HEK293 (cell line): ENCODE measurements around the gene SLC30A3.

Experiments used
- CTCF ChIA-PET: fragments of 350-600 bp; formaldehyde crosslinking; extraction: SDS; loops from one replicate; lab custom pipeline; 2021; ENCODE audit warnings: antibody characterized with exemption; lab: Yijun Ruan, JAX
- POLR2A ChIA-PET: fragments of 300-600 bp; formaldehyde crosslinking; extraction: SDS; loops from one replicate; lab custom pipeline; 2020; ENCODE audit warnings: antibody characterized with exemption, inconsistent platforms; lab: Yijun Ruan, JAX
- H3K27ac ChIP-seq: fragments of 200-500 bp; sonication (Bioruptor generic); 2 replicates; pipeline ENCODE4 v1.5.1; 2014; ENCODE audit warnings: low read depth, low read length, control low read depth, inconsistent platforms; ENCODE audit errors: extremely low read depth
- H3K36me3 ChIP-seq, 2 experiments: fragments of 200-500 bp in 1 of 2; sonication (Bioruptor generic) in 1 of 2; 1 replicate in 1 of 2; 2 replicates in 1 of 2; pipeline ENCODE4 v1.5.1; 2014 to 2017; ENCODE audit warnings: inconsistent platforms in 2 of 2, low read length in 2 of 2; ENCODE audit not compliant: control insufficient read depth in 2 of 2, insufficient read depth in 1 of 2
- H3K4me1 ChIP-seq: fragments of 200-500 bp; sonication (Bioruptor generic); 2 replicates; pipeline ENCODE4 v1.5.1; 2014; ENCODE audit warnings: mild to moderate bottlenecking, low read length, inconsistent platforms; ENCODE audit not compliant: control insufficient read depth, insufficient read depth
- H3K4me3 ChIP-seq: 2 replicates; pipeline ENCODE4 v1.5.1; 2011; ENCODE audit warnings: low read depth, mild to moderate bottlenecking, control low read depth, low read length, moderate library complexity
- H3K9me3 ChIP-seq: fragments of 200-500 bp; sonication (Bioruptor generic); 2 replicates; pipeline ENCODE4 v1.5.1; 2014; ENCODE audit warnings: low read depth, low read length, inconsistent platforms; ENCODE audit not compliant: control insufficient read depth, insufficient read depth
- HOXD13 ChIP-seq: sonication (generic); formaldehyde crosslinking; IDR thresholded peaks from 2 replicates; pipeline ENCODE4 v1.8.0; 2022; ENCODE audit warnings: missing genetic modification reagents, borderline replicate concordance
- KLF8 ChIP-seq: fragments of 450-650 bp; formaldehyde crosslinking; IDR thresholded peaks from 2 replicates; pipeline ENCODE4 v1.5.1; 2016; ENCODE audit warnings: missing biosample characterization, missing genetic modification characterization
- MEIS1 ChIP-seq: sonication (generic); formaldehyde crosslinking; IDR thresholded peaks from 2 replicates; pipeline ENCODE4 v1.8.1; 2022; ENCODE audit warnings: missing genetic modification reagents, mild to moderate bottlenecking, borderline replicate concordance
- TRIM28 ChIP-seq: IDR thresholded peaks from 2 replicates; pipeline ENCODE4 v1.6.1; 2011; ENCODE audit warnings: low read length, control low read depth, borderline replicate concordance
- ZBTB1 ChIP-seq: fragments of 450-650 bp; formaldehyde crosslinking; IDR thresholded peaks from 2 replicates; pipeline ENCODE4 v1.5.1; 2016; ENCODE audit warnings: missing biosample characterization, missing genetic modification characterization
- ZFP37 ChIP-seq: fragments of 450-650 bp; formaldehyde crosslinking; IDR thresholded peaks from 2 replicates; pipeline ENCODE4 v1.5.1; 2016; ENCODE audit warnings: missing biosample characterization, missing genetic modification characterization
- ZNF16 ChIP-seq: fragments of 450-650 bp; formaldehyde crosslinking; IDR thresholded peaks from 2 replicates; pipeline ENCODE4 v1.5.1; 2016; ENCODE audit warnings: low read depth, missing biosample characterization, missing genetic modification characterization
- ZNF174 ChIP-seq: fragments of 450-650 bp; formaldehyde crosslinking; IDR thresholded peaks from 2 replicates; pipeline ENCODE4 v1.5.0; 2017; ENCODE audit warnings: missing biosample characterization, mild to moderate bottlenecking, missing genetic modification characterization
- ZNF19 ChIP-seq: fragments of 450-650 bp; formaldehyde crosslinking; IDR thresholded peaks from 2 replicates; pipeline ENCODE4; 2016; ENCODE audit warnings: missing biosample characterization, missing genetic modification characterization, low read depth
- ZNF354C ChIP-seq: fragments of 450-650 bp; formaldehyde crosslinking; IDR thresholded peaks from 2 replicates; pipeline ENCODE4 v1.5.1; 2016; ENCODE audit warnings: missing biosample characterization, missing genetic modification characterization, low read depth, borderline replicate concordance
- ZNF423 ChIP-seq: fragments of 450-650 bp; formaldehyde crosslinking; IDR thresholded peaks from 2 replicates; pipeline ENCODE4 v1.5.1; 2016; ENCODE audit warnings: missing biosample characterization, missing genetic modification characterization
- ZNF473 ChIP-seq: fragments of 450-650 bp; formaldehyde crosslinking; IDR thresholded peaks from 2 replicates; pipeline ENCODE4 v1.5.1; 2017; ENCODE audit warnings: missing biosample characterization, missing genetic modification characterization
- ZNF521 ChIP-seq: fragments of 450-650 bp; formaldehyde crosslinking; IDR thresholded peaks from 2 replicates; pipeline ENCODE4 v1.5.1; 2017; ENCODE audit warnings: missing biosample characterization, mild to moderate bottlenecking, missing genetic modification characterization
- ZNF600 ChIP-seq: fragments of 450-650 bp; formaldehyde crosslinking; IDR thresholded peaks from 2 replicates; pipeline ENCODE4 v1.5.1; 2016; ENCODE audit warnings: missing biosample characterization, missing genetic modification characterization
- ZNF660 ChIP-seq: fragments of 450-650 bp; IDR thresholded peaks from 2 replicates; pipeline ENCODE4 v1.5.1; 2018; ENCODE audit warnings: missing biosample characterization, mild to moderate bottlenecking, missing genetic modification characterization
- ZNF76 ChIP-seq: fragments of 450-650 bp; formaldehyde crosslinking; IDR thresholded peaks from 2 replicates; pipeline ENCODE4; 2016; ENCODE audit warnings: low read depth, missing biosample characterization, missing genetic modification characterization, borderline replicate concordance
- ZSCAN16 ChIP-seq: fragments of 450-650 bp; formaldehyde crosslinking; IDR thresholded peaks from 2 replicates; pipeline ENCODE4 v1.5.1; 2016; ENCODE audit warnings: missing biosample characterization, missing genetic modification characterization
- TF ChIP-seq, protein P1 (sequence below): fragments of 450-650 bp; formaldehyde crosslinking; IDR thresholded peaks from 2 replicates; pipeline ENCODE4 v1.5.1; 2017; ENCODE audit warnings: missing biosample characterization, missing genetic modification characterization
- TF ChIP-seq, protein P2 (sequence below): fragments of 450-650 bp; formaldehyde crosslinking; conservative IDR thresholded peaks from 2 replicates; pipeline ENCODE4 v1.5.1; 2016; ENCODE audit warnings: low read depth, missing biosample characterization, missing genetic modification characterization
- TF ChIP-seq, protein P3 (sequence below): fragments of 450-650 bp; IDR thresholded peaks from 2 replicates; pipeline ENCODE4 v1.5.1; 2018; ENCODE audit warnings: missing biosample characterization, missing genetic modification characterization
- TF ChIP-seq, protein P4 (sequence below): fragments of 450-650 bp; formaldehyde crosslinking; IDR thresholded peaks from 2 replicates; pipeline ENCODE4 v1.5.1; 2016; ENCODE audit warnings: missing biosample characterization, missing genetic modification characterization

SLC30A3 gene

DNA sequence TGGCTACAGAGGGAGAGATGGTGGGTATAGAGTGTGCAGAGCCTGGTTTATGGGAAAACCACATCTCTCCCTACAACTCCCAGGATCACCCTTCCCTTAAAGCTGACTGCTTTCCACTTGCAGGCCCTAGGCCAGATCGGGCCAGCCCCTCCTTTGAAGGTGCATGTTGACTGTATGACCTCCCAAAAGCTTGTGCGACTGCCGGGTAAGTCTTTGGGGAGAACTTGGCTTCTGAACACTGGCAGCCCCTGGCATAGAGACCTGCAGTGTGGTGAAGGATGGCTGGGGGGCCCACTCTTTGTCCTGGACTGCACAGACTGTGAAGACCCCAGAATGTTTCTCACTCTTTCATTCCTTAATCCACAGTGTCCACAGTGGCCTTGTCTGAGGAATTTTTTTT, 26.2 kb downstream of the SLC30A3 start:
- POLR2A ChIA-PET, result interaction anchor here (0.7 to 1.1 kb wide), 2 partner anchors 13 to 208 kb away, joined by 3 read pairs; no protein-coding TSS in a partner anchor
- no peak for TF ChIP-seq ZSCAN16
- no peak for TF ChIP-seq ZNF521 (tag by site-specific recombination)
- CTCF ChIA-PET, result interaction anchor here (0.6 to 1.6 kb wide), 4 partner anchors 15 to 64 kb away, joined by 3 to 6 read pairs (median 3); no protein-coding TSS in a partner anchor

DNA sequence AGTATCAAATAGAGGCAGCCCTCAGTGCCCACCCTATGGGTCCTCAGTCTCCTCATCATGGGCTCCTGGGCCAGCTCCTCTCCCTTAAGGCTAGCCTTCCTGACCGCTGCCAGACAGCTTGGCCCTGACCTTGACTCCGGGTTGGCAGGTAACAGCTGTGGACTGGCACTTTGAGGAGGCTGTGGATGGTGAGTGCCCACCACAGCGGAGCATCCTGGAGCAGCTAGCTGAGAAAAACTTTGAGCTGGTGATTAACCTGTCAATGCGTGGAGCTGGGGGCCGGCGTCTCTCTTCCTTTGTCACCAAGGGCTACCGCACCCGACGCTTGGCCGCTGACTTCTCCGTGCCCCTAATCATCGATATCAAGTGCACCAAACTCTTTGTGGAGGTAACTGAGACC, 26.7 kb downstream of the SLC30A3 start:
- ChIA-PET POLR2A (interaction anchor here (0.7 to 1.1 kb wide), 2 partner anchors 13 to 75 kb away, joined by 3 to 4 read pairs; no protein-coding TSS in a partner anchor), CTCF (interaction anchor here (1.0 to 1.6 kb wide), 4 partner anchors 13 to 45 kb away, joined by 3 to 6 read pairs (median 4); no protein-coding TSS in a partner anchor)

More for the DNA sequence above, 26.2 kb downstream of the SLC30A3 start:
- no peaks in the 10 kb centered on the region for H3K9me3 ChIP-seq
- H3K27ac ChIP-seq, result no peak overlapping the region
- H3K4me3 ChIP-seq, result no peak overlapping the region
- peaks cover 10 to 100% of the 10 kb centered on the region in 2 experiments; a peak in 2 of 3 replicates for H3K36me3 ChIP-seq
- H3K4me1 ChIP-seq, result no peaks in the 10 kb centered on the region

DNA sequence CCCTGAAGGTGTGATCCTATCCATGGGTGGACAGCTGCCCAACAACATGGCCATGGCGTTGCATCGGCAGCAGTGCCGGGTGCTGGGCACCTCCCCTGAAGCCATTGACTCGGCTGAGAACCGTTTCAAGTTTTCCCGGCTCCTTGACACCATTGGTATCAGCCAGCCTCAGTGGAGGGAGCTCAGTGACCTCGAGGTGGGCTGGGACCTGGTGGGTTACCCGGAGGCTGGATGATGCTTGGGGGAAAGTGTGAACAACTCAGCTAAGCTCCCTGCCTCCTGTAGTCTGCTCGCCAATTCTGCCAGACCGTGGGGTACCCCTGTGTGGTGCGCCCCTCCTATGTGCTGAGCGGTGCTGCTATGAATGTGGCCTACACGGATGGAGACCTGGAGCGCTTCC, 29.5 kb downstream of the SLC30A3 start:
- peaks cover 25 to 96% of the 10 kb centered on the region in 2 experiments; a peak in 2 of 3 replicates for H3K36me3 ChIP-seq
- no peak overlapping the region for H3K4me3 ChIP-seq
- no peaks in the 10 kb centered on the region for H3K9me3 ChIP-seq
- H3K27ac ChIP-seq, result no peak overlapping the region
- no peak for TF ChIP-seq HOXD13
- TF ChIP-seq, protein P1, sequence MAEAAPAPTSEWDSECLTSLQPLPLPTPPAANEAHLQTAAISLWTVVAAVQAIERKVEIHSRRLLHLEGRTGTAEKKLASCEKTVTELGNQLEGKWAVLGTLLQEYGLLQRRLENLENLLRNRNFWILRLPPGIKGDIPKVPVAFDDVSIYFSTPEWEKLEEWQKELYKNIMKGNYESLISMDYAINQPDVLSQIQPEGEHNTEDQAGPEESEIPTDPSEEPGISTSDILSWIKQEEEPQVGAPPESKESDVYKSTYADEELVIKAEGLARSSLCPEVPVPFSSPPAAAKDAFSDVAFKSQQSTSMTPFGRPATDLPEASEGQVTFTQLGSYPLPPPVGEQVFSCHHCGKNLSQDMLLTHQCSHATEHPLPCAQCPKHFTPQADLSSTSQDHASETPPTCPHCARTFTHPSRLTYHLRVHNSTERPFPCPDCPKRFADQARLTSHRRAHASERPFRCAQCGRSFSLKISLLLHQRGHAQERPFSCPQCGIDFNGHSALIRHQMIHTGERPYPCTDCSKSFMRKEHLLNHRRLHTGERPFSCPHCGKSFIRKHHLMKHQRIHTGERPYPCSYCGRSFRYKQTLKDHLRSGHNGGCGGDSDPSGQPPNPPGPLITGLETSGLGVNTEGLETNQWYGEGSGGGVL (tag by site-specific recombination), result no peak
- no peak for TF ChIP-seq ZNF174 (tag by site-specific recombination)
- no peak for TF ChIP-seq ZNF76
- TF ChIP-seq, protein P2, sequence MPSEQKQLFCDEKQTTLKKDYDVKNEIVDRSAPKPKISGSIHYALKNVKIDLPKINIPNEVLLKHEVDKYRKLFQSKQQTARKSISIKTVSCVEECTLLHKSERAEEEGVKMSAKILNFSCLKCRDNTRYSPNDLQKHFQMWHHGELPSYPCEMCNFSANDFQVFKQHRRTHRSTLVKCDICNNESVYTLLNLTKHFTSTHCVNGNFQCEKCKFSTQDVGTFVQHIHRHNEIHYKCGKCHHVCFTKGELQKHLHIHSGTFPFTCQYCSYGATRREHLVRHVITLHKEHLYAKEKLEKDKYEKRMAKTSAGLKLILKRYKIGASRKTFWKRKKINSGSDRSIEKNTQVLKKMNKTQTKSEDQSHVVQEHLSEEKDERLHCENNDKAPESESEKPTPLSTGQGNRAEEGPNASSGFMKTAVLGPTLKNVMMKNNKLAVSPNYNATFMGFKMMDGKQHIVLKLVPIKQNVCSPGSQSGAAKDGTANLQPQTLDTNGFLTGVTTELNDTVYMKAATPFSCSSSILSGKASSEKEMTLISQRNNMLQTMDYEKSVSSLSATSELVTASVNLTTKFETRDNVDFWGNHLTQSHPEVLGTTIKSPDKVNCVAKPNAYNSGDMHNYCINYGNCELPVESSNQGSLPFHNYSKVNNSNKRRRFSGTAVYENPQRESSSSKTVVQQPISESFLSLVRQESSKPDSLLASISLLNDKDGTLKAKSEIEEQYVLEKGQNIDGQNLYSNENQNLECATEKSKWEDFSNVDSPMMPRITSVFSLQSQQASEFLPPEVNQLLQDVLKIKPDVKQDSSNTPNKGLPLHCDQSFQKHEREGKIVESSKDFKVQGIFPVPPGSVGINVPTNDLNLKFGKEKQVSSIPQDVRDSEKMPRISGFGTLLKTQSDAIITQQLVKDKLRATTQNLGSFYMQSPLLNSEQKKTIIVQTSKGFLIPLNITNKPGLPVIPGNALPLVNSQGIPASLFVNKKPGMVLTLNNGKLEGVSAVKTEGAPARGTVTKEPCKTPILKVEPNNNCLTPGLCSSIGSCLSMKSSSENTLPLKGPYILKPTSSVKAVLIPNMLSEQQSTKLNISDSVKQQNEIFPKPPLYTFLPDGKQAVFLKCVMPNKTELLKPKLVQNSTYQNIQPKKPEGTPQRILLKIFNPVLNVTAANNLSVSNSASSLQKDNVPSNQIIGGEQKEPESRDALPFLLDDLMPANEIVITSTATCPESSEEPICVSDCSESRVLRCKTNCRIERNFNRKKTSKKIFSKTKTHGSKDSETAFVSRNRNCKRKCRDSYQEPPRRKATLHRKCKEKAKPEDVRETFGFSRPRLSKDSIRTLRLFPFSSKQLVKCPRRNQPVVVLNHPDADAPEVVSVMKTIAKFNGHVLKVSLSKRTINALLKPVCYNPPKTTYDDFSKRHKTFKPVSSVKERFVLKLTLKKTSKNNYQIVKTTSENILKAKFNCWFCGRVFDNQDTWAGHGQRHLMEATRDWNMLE (tag by site-specific recombination), result no peak
- no peak for TF ChIP-seq MEIS1 (CRISPR knock-in tag)
- TF ChIP-seq ZNF354C (tag by site-specific recombination), result no peak
- TF ChIP-seq ZNF660 (tag by site-specific recombination), result no peak
- no peak for TF ChIP-seq ZNF19
- TF ChIP-seq KLF8 (tag by site-specific recombination), result no peak
- ChIA-PET POLR2A (no interaction called here), CTCF (interaction anchor here (0.6 to 1.5 kb wide), 2 partner anchors 18 to 175 kb away, joined by 3 to 5 read pairs; no protein-coding TSS in a partner anchor)
- H3K4me1 ChIP-seq, result no peaks in the 10 kb centered on the region

More for the DNA sequence above, 26.7 kb downstream of the SLC30A3 start:
- TF ChIP-seq ZNF423 (no peak), ZNF600 (tag by site-specific recombination) (no peak), ZNF473 (tag by site-specific recombination) (no peak), TRIM28 (no peak), ZFP37 (no peak), ZBTB1 (tag by site-specific recombination) (no peak), ZNF16 (no peak), MEIS1 (CRISPR knock-in tag) (no peak)
- TF ChIP-seq, protein P3, sequence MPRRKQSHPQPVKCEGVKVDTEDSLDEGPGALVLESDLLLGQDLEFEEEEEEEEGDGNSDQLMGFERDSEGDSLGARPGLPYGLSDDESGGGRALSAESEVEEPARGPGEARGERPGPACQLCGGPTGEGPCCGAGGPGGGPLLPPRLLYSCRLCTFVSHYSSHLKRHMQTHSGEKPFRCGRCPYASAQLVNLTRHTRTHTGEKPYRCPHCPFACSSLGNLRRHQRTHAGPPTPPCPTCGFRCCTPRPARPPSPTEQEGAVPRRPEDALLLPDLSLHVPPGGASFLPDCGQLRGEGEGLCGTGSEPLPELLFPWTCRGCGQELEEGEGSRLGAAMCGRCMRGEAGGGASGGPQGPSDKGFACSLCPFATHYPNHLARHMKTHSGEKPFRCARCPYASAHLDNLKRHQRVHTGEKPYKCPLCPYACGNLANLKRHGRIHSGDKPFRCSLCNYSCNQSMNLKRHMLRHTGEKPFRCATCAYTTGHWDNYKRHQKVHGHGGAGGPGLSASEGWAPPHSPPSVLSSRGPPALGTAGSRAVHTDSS, result no peak
- TF ChIP-seq, protein P4, sequence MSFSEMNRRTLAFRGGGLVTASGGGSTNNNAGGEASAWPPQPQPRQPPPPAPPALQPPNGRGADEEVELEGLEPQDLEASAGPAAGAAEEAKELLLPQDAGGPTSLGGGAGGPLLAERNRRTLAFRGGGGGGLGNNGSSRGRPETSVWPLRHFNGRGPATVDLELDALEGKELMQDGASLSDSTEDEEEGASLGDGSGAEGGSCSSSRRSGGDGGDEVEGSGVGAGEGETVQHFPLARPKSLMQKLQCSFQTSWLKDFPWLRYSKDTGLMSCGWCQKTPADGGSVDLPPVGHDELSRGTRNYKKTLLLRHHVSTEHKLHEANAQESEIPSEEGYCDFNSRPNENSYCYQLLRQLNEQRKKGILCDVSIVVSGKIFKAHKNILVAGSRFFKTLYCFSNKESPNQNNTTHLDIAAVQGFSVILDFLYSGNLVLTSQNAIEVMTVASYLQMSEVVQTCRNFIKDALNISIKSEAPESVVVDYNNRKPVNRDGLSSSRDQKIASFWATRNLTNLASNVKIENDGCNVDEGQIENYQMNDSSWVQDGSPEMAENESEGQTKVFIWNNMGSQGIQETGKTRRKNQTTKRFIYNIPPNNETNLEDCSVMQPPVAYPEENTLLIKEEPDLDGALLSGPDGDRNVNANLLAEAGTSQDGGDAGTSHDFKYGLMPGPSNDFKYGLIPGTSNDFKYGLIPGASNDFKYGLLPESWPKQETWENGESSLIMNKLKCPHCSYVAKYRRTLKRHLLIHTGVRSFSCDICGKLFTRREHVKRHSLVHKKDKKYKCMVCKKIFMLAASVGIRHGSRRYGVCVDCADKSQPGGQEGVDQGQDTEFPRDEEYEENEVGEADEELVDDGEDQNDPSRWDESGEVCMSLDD, result no peak
- Histone ChIP-seq H3K9me3 (no peaks in the 10 kb centered on the region), H3K36me3 (peaks cover 10 to 100% of the 10 kb centered on the region in 2 experiments; a peak in 2 of 3 replicates), H3K27ac (no peak overlapping the region), H3K4me1 (no peaks in the 10 kb centered on the region), H3K4me3 (no peak overlapping the region)
